NCI-H2196 (cell line): ENCODE data around the gene LIG3.
"Not testable (repeated sequence)": the region's sequence is repeated elsewhere in the genome, so short reads cannot be mapped to it uniquely, and the experiment has no call there.

Experiments
- DNase-seq: peaks from one replicate; lab custom pipeline; 2025; ENCODE audit not compliant: unreplicated experiment; lab: John Stamatoyannopoulos, UW

The LIG3 gene

DNA sequence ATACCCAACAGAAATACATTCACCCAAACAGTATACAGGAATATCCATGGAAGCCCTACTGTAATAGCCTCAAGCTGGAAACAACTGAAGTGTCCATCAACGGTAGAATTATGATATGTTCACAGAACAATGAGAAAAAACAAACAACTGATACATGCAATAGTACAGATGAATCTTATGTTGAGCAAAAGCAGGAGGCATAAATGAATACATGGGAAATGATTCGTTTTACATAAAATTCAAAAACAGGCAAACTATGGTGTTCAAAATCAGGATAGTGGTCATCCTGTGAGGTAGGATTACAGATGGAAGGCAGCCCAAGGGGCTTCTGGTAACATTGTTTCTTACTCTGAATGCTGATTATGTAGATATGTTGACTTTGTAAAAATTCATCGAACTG, 58.1 kb downstream of the LIG3 start:
- DNase-seq = no peak

- no peak for DNase-seq
Observed at GRCh38 chr17:35041390-35041789, 61.1 kb downstream of the LIG3 start.

GRCh38 chr17:35044181-35044580, 63.9 kb downstream of the LIG3 start:
- no peak for DNase-seq

DNA sequence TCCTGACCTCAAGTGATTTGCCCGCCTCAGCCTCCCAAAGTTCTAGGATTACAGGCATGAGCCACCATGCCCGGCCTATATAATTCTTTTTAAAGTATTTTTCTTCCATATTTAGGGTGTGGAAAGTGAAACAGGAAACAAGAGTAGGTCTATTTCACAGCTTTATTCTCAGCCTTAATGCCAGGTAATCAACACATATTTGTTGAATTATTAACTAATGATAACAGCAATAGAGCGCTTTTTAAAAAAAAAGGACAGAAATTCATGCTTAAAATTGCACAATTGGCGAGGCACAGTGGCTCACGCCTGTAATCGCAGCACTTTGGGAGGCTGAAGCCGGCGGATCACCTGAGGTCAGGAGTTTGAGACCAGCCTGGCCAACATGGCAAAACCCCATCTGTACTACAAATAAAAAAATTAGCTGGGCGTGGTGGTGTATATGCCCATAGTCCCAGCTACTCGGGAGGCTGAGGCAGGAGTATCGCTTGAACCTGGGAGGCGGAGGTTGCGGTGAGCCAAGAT, 65.2 kb downstream of the LIG3 start:
- DNase-seq = not testable (repeated sequence)

GRCh38 chr17:35046245-35046644, 65.9 kb downstream of the LIG3 start:
- DNase-seq = no peak

- no peak for DNase-seq
Observed at GRCh38 chr17:35046740-35047283, 66.5 kb downstream of the LIG3 start.

DNA sequence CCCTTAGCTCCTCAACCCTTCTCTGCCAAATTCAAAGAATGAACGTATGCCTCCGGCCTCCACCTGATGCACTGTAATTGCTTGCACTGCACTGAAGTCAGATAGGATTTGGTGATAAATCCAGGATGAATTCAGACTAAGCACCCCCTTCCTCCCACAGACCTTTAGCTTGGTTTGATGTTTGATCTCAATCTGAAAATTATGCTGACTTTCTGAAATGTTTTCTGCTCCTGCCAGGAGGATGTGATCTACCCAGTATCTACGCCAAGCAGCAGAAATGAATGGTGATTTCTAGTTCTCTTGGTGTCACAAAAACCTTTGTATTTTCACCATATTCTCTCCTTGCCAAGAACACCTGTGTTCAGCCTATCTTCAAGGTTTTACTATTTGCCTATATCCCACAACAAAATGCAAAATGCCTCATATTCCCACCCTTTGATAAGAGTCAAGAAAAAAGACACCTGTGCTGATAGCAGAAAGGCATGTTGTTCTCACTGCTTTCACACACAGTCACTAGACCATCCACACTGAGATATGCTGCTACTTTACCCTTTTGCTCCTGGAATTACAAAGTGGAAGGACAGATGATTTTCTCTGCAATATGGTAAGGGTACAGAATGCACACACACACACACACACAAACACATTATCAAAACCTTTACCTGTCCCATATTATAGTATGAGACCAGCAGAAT, 68.5 kb downstream of the LIG3 start:
- DNase-seq = no peak

DNA sequence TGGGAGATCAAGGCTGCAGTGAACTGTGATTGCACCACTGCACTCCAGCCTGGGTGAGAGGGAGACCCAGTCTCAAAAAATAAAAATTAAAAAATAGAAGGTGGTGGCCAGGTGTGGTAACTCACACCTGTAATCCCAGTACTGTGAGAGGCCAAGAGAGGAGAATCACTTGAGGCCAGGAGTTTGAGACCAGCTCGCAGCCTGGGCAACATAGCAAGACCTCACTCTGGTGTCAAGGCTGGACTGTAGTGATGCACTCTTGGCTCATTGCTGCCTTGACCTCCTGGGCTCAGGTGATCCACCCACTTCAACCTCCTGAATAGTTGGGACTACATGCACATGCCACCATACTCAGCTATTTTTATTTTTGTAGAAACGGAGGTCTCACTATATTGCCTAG, 69.9 kb downstream of the LIG3 start:
- DNase-seq = no peak

GRCh38 chr17:35051183-35051578, 70.9 kb downstream of the LIG3 start:
- DNase-seq = no peak

- no peak for DNase-seq
Observed at GRCh38 chr17:35051579-35052240, 71.4 kb downstream of the LIG3 start.

DNA sequence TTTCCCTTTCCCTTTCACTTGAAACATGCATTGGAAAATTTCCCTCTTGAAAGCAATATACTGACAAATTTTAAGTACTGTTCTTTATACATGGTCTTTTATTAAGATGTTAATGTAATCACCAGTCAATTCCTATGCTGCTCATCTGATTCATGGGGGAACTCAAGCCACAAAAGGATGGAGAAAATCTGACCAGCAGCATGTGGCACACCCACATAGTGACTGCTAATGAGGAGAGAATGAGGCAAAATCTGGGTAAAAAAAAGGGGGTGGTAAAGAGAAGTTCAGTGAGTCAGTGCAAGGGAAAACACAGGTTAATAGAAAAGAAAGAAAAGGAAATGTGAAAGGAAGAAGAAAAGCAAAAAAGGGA, 71.9 kb downstream of the LIG3 start:
- no peak for DNase-seq

GRCh38 chr17:35052780-35053179, 72.5 kb downstream of the LIG3 start:
- DNase-seq = no peak

- DNase-seq = no peak
Observed at GRCh38 chr17:35053204-35053603, 72.9 kb downstream of the LIG3 start.

DNA sequence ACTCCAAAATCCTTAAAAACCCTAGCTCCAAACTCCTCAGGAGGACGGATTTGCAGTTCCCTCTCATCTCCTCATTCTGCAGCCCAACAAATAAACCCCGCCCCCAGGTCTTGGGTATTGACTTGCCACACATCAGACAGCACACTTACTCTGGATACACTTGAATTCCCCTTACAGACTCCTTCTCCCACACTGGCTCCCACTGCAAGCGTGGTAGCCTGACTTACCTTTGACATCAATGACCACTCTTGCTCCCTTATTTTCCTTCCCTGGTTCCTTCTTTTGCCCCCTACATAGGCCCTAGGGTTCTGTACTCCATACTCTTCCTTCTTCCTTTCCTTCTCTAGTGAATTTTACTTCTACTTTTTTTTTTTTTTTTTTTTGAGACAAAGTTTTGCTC, 75.7 kb downstream of the LIG3 start:
- no peak for DNase-seq

DNA sequence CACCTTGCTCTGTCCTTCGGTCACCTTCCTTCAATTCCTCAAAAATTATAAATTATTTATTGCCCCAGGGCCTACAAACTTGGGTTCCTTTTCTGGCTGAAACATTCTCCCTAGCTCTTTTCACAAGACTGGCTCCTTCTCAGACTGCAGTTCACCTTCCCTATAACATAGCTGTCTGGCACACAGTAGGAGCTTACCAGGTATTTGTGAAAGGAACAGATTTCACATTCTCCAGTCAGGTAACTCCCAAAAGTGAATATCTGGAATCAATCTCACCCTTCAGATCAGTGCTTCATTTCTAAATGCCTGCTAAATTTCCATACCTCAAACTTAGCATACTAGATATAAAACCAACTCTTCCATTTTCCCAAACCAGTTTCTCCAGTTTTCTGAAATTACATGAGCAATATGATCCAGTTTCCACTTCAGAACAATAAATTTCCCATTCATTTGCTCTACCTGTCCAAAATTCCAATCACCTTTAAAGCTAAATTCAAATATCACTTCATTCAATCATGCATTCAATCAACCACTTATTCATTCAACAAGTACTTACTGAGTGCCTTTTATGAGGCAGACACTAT, 77.1 kb downstream of the LIG3 start:
- no peak for DNase-seq
